Loucy (cell line): ENCODE measurements around the gene VPREB1.

Experiments
- H2AFZ ChIP-seq: fragments of 200-600 bp; sonication (generic); 2 replicates; pipeline ENCODE4 v1.6.0; 2016; ENCODE audit warnings: antibody characterized with exemption, mild to moderate bottlenecking, low read length, moderate library complexity
- H3F3A ChIP-seq: fragments of 200-600 bp; 2 replicates; pipeline ENCODE4 v1.6.0; 2016; ENCODE audit warnings: antibody characterized with exemption, low read depth, mild to moderate bottlenecking
- H3K27me3 ChIP-seq: fragments of 200-600 bp; sonication (generic); 2 replicates; pipeline ENCODE4 v1.6.1; 2014; ENCODE audit warnings: low read length, mild to moderate bottlenecking; ENCODE audit not compliant: insufficient read depth, poor library complexity, severe bottlenecking
- H3K36me3 ChIP-seq: fragments of 200-600 bp; sonication (generic); 2 replicates; pipeline ENCODE4 v1.6.1; 2016; ENCODE audit warnings: low read length; ENCODE audit not compliant: insufficient read depth
- H3K4me1 ChIP-seq: fragments of 200-600 bp; sonication (generic); 2 replicates; pipeline ENCODE4 v1.5.1; 2014; ENCODE audit warnings: low read length, mild to moderate bottlenecking; ENCODE audit not compliant: insufficient read depth, poor library complexity, severe bottlenecking
- H3K4me2 ChIP-seq: fragments of 200-600 bp; sonication (generic); 2 replicates; pipeline ENCODE4 v1.6.0; 2014; ENCODE audit warnings: antibody characterized with exemption, low read length, low read depth, mild to moderate bottlenecking; ENCODE audit not compliant: poor library complexity, severe bottlenecking
- H3K4me3 ChIP-seq: fragments of 200-600 bp; sonication (generic); 2 replicates; pipeline ENCODE4 v1.5.1; 2014; ENCODE audit warnings: low read length, mild to moderate bottlenecking, mixed read lengths; ENCODE audit not compliant: poor library complexity, severe bottlenecking
- H3K79me2 ChIP-seq: fragments of 200-600 bp; sonication (generic); 2 replicates; pipeline ENCODE4 v1.6.1; 2014; ENCODE audit warnings: low read length; ENCODE audit not compliant: insufficient read depth
- H3K9ac ChIP-seq: fragments of 200-600 bp; sonication (generic); 2 replicates; pipeline ENCODE4 v1.6.0; 2014; ENCODE audit warnings: mild to moderate bottlenecking, low read depth, low read length, moderate library complexity; ENCODE audit not compliant: poor library complexity, severe bottlenecking
- H3K9me2 ChIP-seq: fragments of 200-600 bp; sonication (generic); replicated peaks from 2 replicates; pipeline ENCODE4 v1.6.1; 2016; ENCODE audit warnings: low read depth, low read length, mixed read lengths
- H3K9me3 ChIP-seq: fragments of 200-600 bp; sonication (generic); 2 replicates; pipeline ENCODE4 v1.6.1; 2014; ENCODE audit warnings: mild to moderate bottlenecking, antibody characterized with exemption, low read length, low read depth; ENCODE audit not compliant: insufficient read depth
- H4K20me1 ChIP-seq: fragments of 200-600 bp; sonication (generic); 2 replicates; pipeline ENCODE4 v1.6.0; 2014; ENCODE audit warnings: antibody characterized with exemption, low read length, mild to moderate bottlenecking; ENCODE audit not compliant: insufficient read depth, poor library complexity, severe bottlenecking
- CTCF ChIP-seq: fragments of 200-600 bp; sonication (generic); conservative IDR thresholded peaks from 2 replicates; pipeline ENCODE4 v1.5.1; 2014; ENCODE audit warnings: mild to moderate bottlenecking, antibody characterized with exemption, low read length
- EZH2phosphoT487 ChIP-seq: fragments of 200-600 bp; IDR thresholded peaks from 2 replicates; pipeline ENCODE4 v1.6.1; 2018; ENCODE audit warnings: antibody characterized with exemption, mild to moderate bottlenecking, moderate library complexity, borderline replicate concordance

The VPREB1 gene

GRCh38 chr22:22237521-22237920 lies 7.1 kb upstream of the VPREB1 start:
- Histone ChIP-seq H4K20me1 (no peaks in the 10 kb centered on the region), H3K4me1 (peaks cover 11% of the 10 kb centered on the region), H3K9me2 (no peaks in the 10 kb centered on the region), H3K4me2 (no peak overlapping the region), H3K9me3 (no peaks in the 10 kb centered on the region), H2AFZ (no peak overlapping the region), H3K9ac (no peak overlapping the region), H3F3A (no peaks in the 10 kb centered on the region), H3K79me2 (no peaks in the 10 kb centered on the region), H3K27me3 (no peaks in the 10 kb centered on the region), H3K36me3 (no peaks in the 10 kb centered on the region), H3K4me3 (no peak overlapping the region)
- TF ChIP-seq CTCF (no peak), EZH2phosphoT487 (no peak)

- Histone ChIP-seq H2AFZ (no peak overlapping the region), H3K79me2 (no peaks in the 10 kb centered on the region), H3K9me2 (no peaks in the 10 kb centered on the region), H3K9ac (no peak overlapping the region), H3K4me2 (no peak overlapping the region), H4K20me1 (no peaks in the 10 kb centered on the region), H3K4me1 (peaks cover 25% of the 10 kb centered on the region), H3K9me3 (no peaks in the 10 kb centered on the region), H3F3A (no peaks in the 10 kb centered on the region), H3K27me3 (no peaks in the 10 kb centered on the region), H3K36me3 (no peaks in the 10 kb centered on the region), H3K4me3 (no peak overlapping the region)
- TF ChIP-seq EZH2phosphoT487 (no peak), CTCF (no peak)
Measured at GRCh38 chr22:22239311-22239939, 5.2 kb upstream of the VPREB1 start.

GRCh38 chr22:22241554-22241898 lies 3.1 kb upstream of the VPREB1 start:
- H3K9me3 ChIP-seq = no peaks in the 10 kb centered on the region
- H2AFZ ChIP-seq = no peak overlapping the region
- H3K4me3 ChIP-seq = no peak overlapping the region
- peaks cover 44% of the 10 kb centered on the region for H3K4me1 ChIP-seq
- peaks cover 20% of the 10 kb centered on the region for H3K79me2 ChIP-seq
- no peak for TF ChIP-seq CTCF
- H3F3A ChIP-seq = no peaks in the 10 kb centered on the region
- H3K9me2 ChIP-seq = no peaks in the 10 kb centered on the region
- no peak overlapping the region for H3K4me2 ChIP-seq
- H3K27me3 ChIP-seq = no peaks in the 10 kb centered on the region
- H3K36me3 ChIP-seq = no peaks in the 10 kb centered on the region
- no peaks in the 10 kb centered on the region for H4K20me1 ChIP-seq
- no peak overlapping the region for H3K9ac ChIP-seq
